ENCODE data around the gene INA. TPM values are rescaled to one million over a fixed set of nuclear protein-coding genes. Genes with fewer than 3 reads are reported as not detected.

Gene INA
- total RNA-seq, 2 donors from 2014 or later = 3.3 to 3.4 TPM

- Mint-ChIP-seq H3K27ac (no peak overlapping the region), H3K27me3 (ENCODE audit: insufficient read depth) (no peaks in the 10 kb centered on the region), H3K9me3 (peaks cover 4% of the 10 kb centered on the region), H3K36me3 (ENCODE audit: low read depth) (no peaks in the 10 kb centered on the region), H3K4me1 (peaks cover 12% of the 10 kb centered on the region), H3K4me3 (no peak overlapping the region)
- no peaks in the 10 kb centered on the region for H3K36me3 ChIP-seq (ENCODE audit: control insufficient read depth, insufficient read depth, low read length)
- no peak for DNase-seq
- H3K9me3 ChIP-seq (ENCODE audit: control insufficient read depth, low read length) = no peaks in the 10 kb centered on the region
- H3K4me3 ChIP-seq (ENCODE audit: low read length) = no peak overlapping the region
- H3K4me1 ChIP-seq (ENCODE audit: control insufficient read depth, insufficient read depth, low read length) = no peaks in the 10 kb centered on the region
- no peaks in the 10 kb centered on the region for H3K27me3 ChIP-seq (ENCODE audit: control insufficient read depth, insufficient read depth, low read length, poor library complexity, severe bottlenecking)
- H3K9ac ChIP-seq (ENCODE audit: extremely low read depth, low read length, poor library complexity, severe bottlenecking) = no peak overlapping the region
- H3K27ac ChIP-seq (ENCODE audit: low read depth, low read length) = no peak overlapping the region
- WGBS, 2 experiments (ENCODE audit: insufficient coverage in 1 of 2, insufficient read length in 1 of 2) = 80 to 92% methylated on average over 4 of the region's 4 CpGs
- TF ChIP-seq CTCF (conservative IDR thresholded peaks at IDR 0.05) = peak; percentile 27
Observed at GRCh38 chr10:103246324-103246723, 30.6 kb upstream of the INA start.

GRCh38 chr10:103254113-103254512, 22.8 kb upstream of the INA start:
- Mint-ChIP-seq H3K9me3 (peaks cover 17% of the 10 kb centered on the region), H3K27ac (no peak overlapping the region), H3K27me3 (ENCODE audit: insufficient read depth) (no peaks in the 10 kb centered on the region), H3K4me1 (peaks cover 10% of the 10 kb centered on the region), H3K4me3 (no peak overlapping the region), H3K36me3 (ENCODE audit: low read depth) (no peaks in the 10 kb centered on the region)
- no peak for TF ChIP-seq CTCF (conservative IDR thresholded peaks at IDR 0.05)
- WGBS, 2 experiments (ENCODE audit: insufficient coverage in 1 of 2, insufficient read length in 1 of 2) = 89 to 90% methylated on average over 2 to 3 of the region's 3 CpGs
- H3K9ac ChIP-seq (ENCODE audit: extremely low read depth, low read length, poor library complexity, severe bottlenecking) = no peak overlapping the region
- no peak overlapping the region for H3K27ac ChIP-seq (ENCODE audit: low read depth, low read length)
- DNase-seq = no peak
- H3K4me3 ChIP-seq (ENCODE audit: low read length) = no peak overlapping the region
- H3K4me1 ChIP-seq (ENCODE audit: control insufficient read depth, insufficient read depth, low read length) = no peaks in the 10 kb centered on the region
- no peaks in the 10 kb centered on the region for H3K36me3 ChIP-seq (ENCODE audit: control insufficient read depth, insufficient read depth, low read length)
- H3K27me3 ChIP-seq (ENCODE audit: control insufficient read depth, insufficient read depth, low read length, poor library complexity, severe bottlenecking) = no peaks in the 10 kb centered on the region
- no peaks in the 10 kb centered on the region for H3K9me3 ChIP-seq (ENCODE audit: control insufficient read depth, low read length)

GRCh38 chr10:103254538-103255325, 22.2 kb upstream of the INA start:
- no peak overlapping the region for H3K9ac ChIP-seq (ENCODE audit: extremely low read depth, low read length, poor library complexity, severe bottlenecking)

More at GRCh38 chr10:103254538-103255325, 22.2 kb upstream of the INA start:
- H3K4me1 Mint-ChIP-seq = peaks cover 9% of the 10 kb centered on the region
- DNase-seq = no peak
- 64 to 73% methylated on average over 2 to 4 of the region's 4 CpGs for WGBS, 2 experiments (ENCODE audit: insufficient coverage in 1 of 2, insufficient read length in 1 of 2)
- H3K4me3 ChIP-seq (ENCODE audit: low read length) = no peak overlapping the region
- H3K27me3 Mint-ChIP-seq (ENCODE audit: insufficient read depth) = no peaks in the 10 kb centered on the region
- peak overlapping the region; percentile 48 for H3K27ac Mint-ChIP-seq
- H3K4me1 ChIP-seq (ENCODE audit: control insufficient read depth, insufficient read depth, low read length) = no peaks in the 10 kb centered on the region
- no peak overlapping the region for H3K4me3 Mint-ChIP-seq
- H3K27ac ChIP-seq (ENCODE audit: low read depth, low read length) = no peak overlapping the region
- TF ChIP-seq CTCF (conservative IDR thresholded peaks at IDR 0.05) = no peak
- H3K27me3 ChIP-seq (ENCODE audit: control insufficient read depth, insufficient read depth, low read length, poor library complexity, severe bottlenecking) = no peaks in the 10 kb centered on the region
- peaks cover 4% of the 10 kb centered on the region for H3K9me3 ChIP-seq (ENCODE audit: control insufficient read depth, low read length)
- no peaks in the 10 kb centered on the region for H3K36me3 ChIP-seq (ENCODE audit: control insufficient read depth, insufficient read depth, low read length)
- no peaks in the 10 kb centered on the region for H3K36me3 Mint-ChIP-seq (ENCODE audit: low read depth)
- H3K9me3 Mint-ChIP-seq = peaks cover 23% of the 10 kb centered on the region
